IMR-90 (cell line): ENCODE data around the gene BCAS3. TPM values are rescaled to one million over a fixed set of nuclear protein-coding genes. Genes with fewer than 3 reads are reported as not detected.

Experiments used
- ATAC-seq: fragments of 200-7000 bp; cut with Tn5 transposase; 2 replicates; pipeline ENCODE4 v1.9.1; 2020; ENCODE audit warnings: low read depth, mild to moderate bottlenecking, moderate library complexity
- BruUV-seq: library from RNA; stranded (reverse); fragments of 400-500 nt; replicated peaks from 2 replicates; lab custom pipeline; 2021; lab: Mats Ljungman, UMichigan
- CTCF ChIA-PET: fragments of 300-600 bp; formaldehyde crosslinking; extraction: SDS; loops from one replicate; lab custom pipeline; 2021; ENCODE audit warnings: antibody characterized with exemption; lab: Yijun Ruan, JAX
- POLR2A ChIA-PET: fragments of 300-600 bp; sonication (Branson Sonifier 250); formaldehyde crosslinking; loops from one replicate; lab custom pipeline; 2022; ENCODE audit warnings: antibody characterized with exemption; ENCODE audit not compliant: unreplicated experiment; lab: Charles Lee
- DNase-seq: peaks from one replicate; pipeline ENCODE4 v3.0.0; 2013
- H2AFZ ChIP-seq: replicated peaks from 2 replicates; pipeline ENCODE3; 2013; ENCODE audit warnings: low read length, mild to moderate bottlenecking; ENCODE audit not compliant: poor library complexity
- H2AK5ac ChIP-seq: 2 replicates; pipeline ENCODE4 v1.6.1; 2013; ENCODE audit warnings: low read depth, low read length, inconsistent platforms
- H2AK9ac ChIP-seq: replicated peaks from 2 replicates; pipeline ENCODE3; 2013; ENCODE audit warnings: mild to moderate bottlenecking, low read depth, low read length, moderate library complexity; ENCODE audit not compliant: poor library complexity
- H2BK120ac ChIP-seq: 2 replicates; pipeline ENCODE4 v1.6.1; 2013; ENCODE audit warnings: low read depth, low read length, inconsistent platforms
- H2BK15ac ChIP-seq: 3 replicates; pipeline ENCODE4 v1.6.1; 2013; ENCODE audit warnings: low read depth, low read length, inconsistent platforms
- H2BK20ac ChIP-seq: 2 replicates; pipeline ENCODE4 v1.6.1; 2013; ENCODE audit warnings: low read depth, mild to moderate bottlenecking, inconsistent platforms, low read length, moderate library complexity
- H2BK5ac ChIP-seq: 2 replicates; pipeline ENCODE4 v1.6.1; 2013; ENCODE audit warnings: mild to moderate bottlenecking, low read depth, low read length, inconsistent platforms; ENCODE audit not compliant: poor library complexity, severe bottlenecking
- H3K14ac ChIP-seq: replicated peaks from 2 replicates; pipeline ENCODE4 v1.6.1; 2013; ENCODE audit warnings: low read depth, low read length, inconsistent platforms
- H3K18ac ChIP-seq: 2 replicates; pipeline ENCODE4 v1.6.1; 2013; ENCODE audit warnings: low read depth, low read length, control low read depth
- H3K23ac ChIP-seq: 2 replicates; pipeline ENCODE4 v1.6.1; 2013; ENCODE audit warnings: low read depth, low read length, inconsistent platforms
- H3K27ac ChIP-seq: 2 replicates; pipeline ENCODE4 v1.5.1; 2013; ENCODE audit warnings: mild to moderate bottlenecking, control low read depth, low read length; ENCODE audit not compliant: insufficient read depth
- H3K27me3 ChIP-seq: 2 replicates; pipeline ENCODE4 v1.6.1; 2013; ENCODE audit warnings: low read length; ENCODE audit not compliant: control insufficient read depth, insufficient read depth
- H3K36me3 ChIP-seq: 2 replicates; pipeline ENCODE4 v1.6.1; 2013; ENCODE audit warnings: low read length, mixed read lengths; ENCODE audit not compliant: control insufficient read depth, insufficient read depth
- H3K4ac ChIP-seq: 2 replicates; pipeline ENCODE4 v1.6.1; 2013; ENCODE audit warnings: low read depth, low read length, inconsistent platforms
- H3K4me1 ChIP-seq: 2 replicates; pipeline ENCODE4 v1.6.1; 2013; ENCODE audit warnings: low read length, mixed read lengths; ENCODE audit not compliant: control insufficient read depth, insufficient read depth
- H3K4me2 ChIP-seq: 2 replicates; pipeline ENCODE4 v1.6.1; 2013; ENCODE audit warnings: low read depth, mild to moderate bottlenecking, control low read depth, low read length, moderate library complexity
- H3K4me3 ChIP-seq: 2 replicates; pipeline ENCODE4 v1.5.1; 2013; ENCODE audit warnings: low read depth, mild to moderate bottlenecking, control low read depth, low read length, moderate library complexity; ENCODE audit not compliant: insufficient read depth
- H3K56ac ChIP-seq: 2 replicates; pipeline ENCODE4 v1.6.1; 2013; ENCODE audit warnings: low read length, inconsistent platforms; ENCODE audit not compliant: insufficient read depth; ENCODE audit errors: extremely low read depth
- H3K79me1 ChIP-seq, 2 experiments: 2 replicates each; pipeline ENCODE4 v1.6.1; 2013; ENCODE audit warnings: low read length in 2 of 2, inconsistent platforms in 1 of 2, low read depth in 1 of 2
- H3K9ac ChIP-seq: 2 replicates; pipeline ENCODE4 v1.6.1; 2013; ENCODE audit warnings: low read depth, low read length, control low read depth
- H3K9me1 ChIP-seq: 2 replicates; pipeline ENCODE4 v1.6.1; 2013; ENCODE audit warnings: low read length, inconsistent platforms; ENCODE audit not compliant: insufficient read depth
- H3K9me3 ChIP-seq: 2 replicates; pipeline ENCODE4 v1.6.1; 2013; ENCODE audit warnings: low read length; ENCODE audit not compliant: control insufficient read depth, insufficient read depth
- H4K20me1 ChIP-seq: 2 replicates; pipeline ENCODE4 v1.6.1; 2013; ENCODE audit warnings: low read length, inconsistent platforms; ENCODE audit not compliant: insufficient read depth
- H4K5ac ChIP-seq: 2 replicates; pipeline ENCODE4 v1.6.1; 2013; ENCODE audit warnings: mild to moderate bottlenecking, low read depth, low read length, control low read depth
- H4K8ac ChIP-seq, 2 experiments: 2 replicates each; pipeline ENCODE4 v1.6.1; 2013; ENCODE audit warnings: low read depth in 2 of 2, low read length in 2 of 2, control low read depth in 1 of 2, inconsistent platforms in 1 of 2
- H4K91ac ChIP-seq: 2 replicates; pipeline ENCODE4 v1.6.1; 2013; ENCODE audit warnings: low read depth, low read length, inconsistent platforms; ENCODE audit not compliant: insufficient read depth
- BHLHE40 ChIP-seq: fragments of 150-350 bp; IDR thresholded peaks from 2 replicates; pipeline ENCODE4 v1.6.1; 2016; ENCODE audit warnings: mild to moderate bottlenecking, low read depth, low read length
- CEBPB ChIP-seq: IDR thresholded peaks from 2 replicates; pipeline ENCODE4 v1.6.1; 2012; ENCODE audit warnings: low read depth, low read length, improper control_type of control experiment
- CHD1 ChIP-seq: IDR thresholded peaks from 2 replicates; pipeline ENCODE4 v1.6.1; 2012; ENCODE audit warnings: low read depth, low read length, improper control_type of control experiment
- CTCF ChIP-seq: conservative IDR thresholded peaks from 2 replicates; pipeline ENCODE4 v1.5.1; 2012; ENCODE audit warnings: mild to moderate bottlenecking, low read depth, low read length, improper control_type of control experiment
- ELK1 ChIP-seq: fragments of 150-350 bp; IDR thresholded peaks from 2 replicates; pipeline ENCODE4 v1.6.1; 2016; ENCODE audit warnings: low read depth, mild to moderate bottlenecking, low read length, moderate library complexity, borderline replicate concordance
- FOS ChIP-seq: fragments of 150-350 bp; IDR thresholded peaks from 2 replicates; pipeline ENCODE4 v1.6.1; 2016; ENCODE audit warnings: low read depth, low read length
- MAFK ChIP-seq: IDR thresholded peaks from 2 replicates; pipeline ENCODE4 v1.6.1; 2012; ENCODE audit warnings: low read depth, low read length, improper control_type of control experiment
- MAZ ChIP-seq: IDR thresholded peaks from 2 replicates; pipeline ENCODE4 v1.6.1; 2012; ENCODE audit warnings: low read depth, mild to moderate bottlenecking, low read length, improper control_type of control experiment, moderate library complexity, borderline replicate concordance
- MXI1 ChIP-seq: IDR thresholded peaks from 2 replicates; pipeline ENCODE4 v1.6.1; 2012; ENCODE audit warnings: low read depth, mild to moderate bottlenecking, low read length, moderate library complexity, borderline replicate concordance
- NFE2L2 ChIP-seq: fragments of 150-350 bp; IDR thresholded peaks from 2 replicates; pipeline ENCODE4 v1.6.1; 2016; ENCODE audit warnings: low read depth, mild to moderate bottlenecking, low read length
- POLR2A ChIP-seq: IDR thresholded peaks from 2 replicates; pipeline ENCODE4 v1.6.1; 2012; ENCODE audit warnings: mild to moderate bottlenecking, low read depth, low read length
- RAD21 ChIP-seq: IDR thresholded peaks from 2 replicates; pipeline ENCODE4 v1.6.1; 2012; ENCODE audit warnings: low read length, improper control_type of control experiment
- RCOR1 ChIP-seq: IDR thresholded peaks from 2 replicates; pipeline ENCODE4 v1.6.1; 2012; ENCODE audit warnings: mild to moderate bottlenecking, low read length, improper control_type of control experiment; ENCODE audit not compliant: insufficient replicate concordance
- RFX5 ChIP-seq: IDR thresholded peaks from 2 replicates; pipeline ENCODE4 v1.8.0; 2012; ENCODE audit warnings: low read depth, mild to moderate bottlenecking, low read length, moderate library complexity
- SMC3 ChIP-seq: fragments of 150-350 bp; IDR thresholded peaks from 2 replicates; pipeline ENCODE4 v1.6.1; 2016; ENCODE audit warnings: low read depth, mild to moderate bottlenecking, antibody characterized with exemption, low read length, moderate library complexity
- USF2 ChIP-seq: fragments of 150-350 bp; IDR thresholded peaks from 2 replicates; pipeline ENCODE4 v1.6.1; 2017; ENCODE audit warnings: mild to moderate bottlenecking, antibody characterized with exemption, low read length, low read depth
- WGBS, 2 experiments: methylation state at CpG; one replicate each; pipeline versions ENCODE4 v1.1.5 to v1.1.7; 2013; ENCODE audit warnings: missing lambda C conversion rate in 2 of 2; ENCODE audit not compliant: insufficient read length in 1 of 2; ENCODE audit errors: extremely low coverage in 2 of 2; 5-methylcytosine and 5-hydroxymethylcytosine counted together
- dilution Hi-C: fragments of 300-500 bp; cut with HindIII; formaldehyde crosslinking; loops from one replicate; pipeline ENCODE4 v1.14.3; 2018; ENCODE audit warnings: low sequenced_read_pairs; ENCODE audit not compliant: unreplicated experiment
- in situ Hi-C: fragments of 300-500 bp; cut with MboI; formaldehyde crosslinking; loops from 3 replicates; pipeline ENCODE4 v1.14.3; 2019; ENCODE audit warnings: low sequenced_read_pairs, inconsistent platforms, mixed read lengths
- intact Hi-C: fragments of 100-400 bp; cut with micrococcal nuclease; formaldehyde crosslinking; loops from 2 replicates; pipeline ENCODE4 v1.10.0; 2022
- polyA plus RNA-seq, 3 experiments: library from polyadenylated mRNA; depleted of rRNA; stranded (reverse); fragments of >200 nt; gene quantifications; 2 replicates each; pipeline ENCODE4 v1.2.3, GENCODE V29; 2012; ENCODE audit warnings: low replicate concordance in 1 of 3
- total RNA-seq: library from RNA; depleted of rRNA; stranded (reverse); fragments of >200 nt; gene quantifications from 2 replicates; pipeline ENCODE4 v1.2.3, GENCODE V29; 2012

The BCAS3 gene
- total and polyA plus RNA-seq, 2 of the 4 experiments (the other 2 are of a cell fraction), result 6.3 to 27.1 TPM

GRCh38 chr17:60832151-60832585 lies 154.5 kb downstream of the BCAS3 start:
- Histone ChIP-seq H2BK5ac (no peak overlapping the region), H3K18ac (no peak overlapping the region), H2AK9ac (no peak overlapping the region), H3K27ac (no peak overlapping the region), H3K4ac (no peak overlapping the region), H3K14ac (no peak overlapping the region), H3K56ac (no peak overlapping the region), H4K5ac (no peak overlapping the region), H4K8ac (no peak overlapping the region), H2BK15ac (no peak overlapping the region), H3K79me1 (no peaks in the 10 kb centered on the region), H4K91ac (no peak overlapping the region), H2AFZ (no peak overlapping the region), H3K36me3 (no peaks in the 10 kb centered on the region), H4K20me1 (no peaks in the 10 kb centered on the region), H3K23ac (no peak overlapping the region), H3K4me3 (no peak overlapping the region), H3K9ac (no peak overlapping the region), H3K4me2 (no peak overlapping the region), H3K27me3 (no peaks in the 10 kb centered on the region), H3K9me1 (no peaks in the 10 kb centered on the region), H2AK5ac (no peak overlapping the region), H2BK20ac (no peak overlapping the region), H3K4me1 (no peaks in the 10 kb centered on the region), H3K9me3 (no peaks in the 10 kb centered on the region), H2BK120ac (no peak overlapping the region)
- POLR2A ChIA-PET, result no interaction called here
- DNase-seq (no peak), ATAC-seq (no peak)
- in situ Hi-C loops (no loop called here), dilution Hi-C loops (no loop called here), intact Hi-C loops (no loop called here)
- BruUV-seq, result no TSS peak
- CTCF ChIA-PET, result no interaction called here
- TF ChIP-seq BHLHE40 (no peak), MAZ (no peak), USF2 (no peak), MXI1 (no peak), RAD21 (no peak), RFX5 (no peak), CTCF (no peak), CEBPB (no peak), MAFK (no peak), ELK1 (no peak), RCOR1 (no peak), CHD1 (no peak), FOS (no peak), SMC3 (no peak), NFE2L2 (no peak), POLR2A (no peak)
- WGBS, 2 experiments, result no CpG with 5 or more reads among the region's 2 CpGs
